Neural cell (in vitro differentiated cells): ENCODE data around the gene ICAM2.

Experiments used
- EP300 ChIP-seq: fragments of 450-650 bp; conservative IDR thresholded peaks from 2 replicates; pipeline ENCODE4 v1.6.1; 2014; ENCODE audit warnings: antibody characterized with exemption, mild to moderate bottlenecking, moderate library complexity; ENCODE audit not compliant: poor library complexity, severe bottlenecking
- MXI1 ChIP-seq: fragments of 450-650 bp; conservative IDR thresholded peaks from 2 replicates; pipeline ENCODE4 v1.6.1; 2014; ENCODE audit warnings: antibody characterized with exemption, mild to moderate bottlenecking; ENCODE audit not compliant: poor library complexity, severe bottlenecking

DNA sequence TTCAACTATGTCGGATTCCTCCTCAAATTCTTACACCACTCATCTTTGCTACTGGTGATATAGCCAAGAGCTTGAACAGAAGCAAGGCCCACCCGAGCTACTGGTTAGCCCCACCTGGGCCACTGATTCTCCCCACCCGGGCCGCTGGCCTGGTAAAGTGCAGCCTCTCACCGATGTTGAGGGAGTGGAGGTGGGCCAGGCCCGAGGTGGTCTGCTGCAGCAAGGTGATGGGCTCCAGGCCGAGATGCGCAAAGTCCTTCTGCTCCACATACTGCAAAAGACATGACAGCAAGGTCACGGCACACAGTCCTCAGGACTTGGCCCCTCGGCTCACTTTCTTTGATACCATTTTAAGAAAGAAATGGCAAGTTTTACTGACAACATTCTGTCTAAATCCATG, 32.7 kb upstream of the ICAM2 start:
- no peak for TF ChIP-seq EP300
- TF ChIP-seq MXI1: no peak
